GM10266 (cell line): ENCODE results near the gene OTUD7B.

Experiments used
- DNase-seq: peaks from one replicate; pipeline ENCODE4 v3.0.0; 2012; ENCODE audit errors: extremely low spot score
- CTCF ChIP-seq: IDR thresholded peaks from 2 replicates; pipeline ENCODE4 v1.5.1; 2012; ENCODE audit warnings: mild to moderate bottlenecking, low read depth; ENCODE audit not compliant: control insufficient read depth, insufficient read depth; ENCODE audit errors: missing control alignments

The OTUD7B gene

GRCh38 chr1:149936992-149937705, 73.4 kb downstream of the OTUD7B start:
- TF ChIP-seq CTCF, result no peak
- no peak for DNase-seq

- no peak for DNase-seq
Observed at GRCh38 chr1:149936170-149936991, 74.1 kb downstream of the OTUD7B start, which contains the start of gene MTMR11. TSS of gene MTMR11 (minus strand) at chr1:149936879. CDS start at chr1:149936647, 232 bp downstream.

GRCh38 chr1:149934356-149934755, 76.2 kb downstream of the OTUD7B start:
- DNase-seq, result no peak
- TF ChIP-seq CTCF, result no peak

More at GRCh38 chr1:149936170-149936991, 74.1 kb downstream of the OTUD7B start, which contains the start of gene MTMR11:
- no peak for TF ChIP-seq CTCF

- no peak for DNase-seq
- no peak for TF ChIP-seq CTCF
Observed at GRCh38 chr1:149933208-149933607, 77.3 kb downstream of the OTUD7B start.

- no peak for DNase-seq
Observed at GRCh38 chr1:149932474-149932873, 78.1 kb downstream of the OTUD7B start.

GRCh38 chr1:149931212-149931790, 79.2 kb downstream of the OTUD7B start:
- TF ChIP-seq CTCF, result no peak
- no peak for DNase-seq

More at GRCh38 chr1:149932474-149932873, 78.1 kb downstream of the OTUD7B start:
- no peak for TF ChIP-seq CTCF
